Liver (tissue), 9 donors: ENCODE data around the gene GGCX. TPM values are rescaled to one million over a fixed set of nuclear protein-coding genes. Genes with fewer than 3 reads are reported as not detected.

ENCODE experiments used
- DNase-seq: peaks from one replicate; pipeline ENCODE4 v3.0.0-alpha.2; 2017; ENCODE audit warnings: low spot score
- H3K27ac ChIP-seq, 2 donors: one replicate each; pipeline ENCODE4 v1.7.0; 2013; ENCODE audit warnings: inconsistent platforms in 2 of 2, low read length in 2 of 2, control low read depth in 1 of 2, low read depth in 1 of 2, mild to moderate bottlenecking in 1 of 2
- H3K27me3 ChIP-seq, 4 donors: one replicate each; pipeline versions ENCODE4 v1.6.1 to v1.7.0; 2013; ENCODE audit warnings: low read length in 3 of 4, inconsistent platforms in 1 of 4, mild to moderate bottlenecking in 1 of 4, moderate library complexity in 1 of 4; ENCODE audit not compliant: control insufficient read depth in 4 of 4, insufficient read depth in 4 of 4
- H3K36me3 ChIP-seq, 4 donors: one replicate each; pipeline versions ENCODE4 v1.6.1 to v1.7.0; 2013; ENCODE audit warnings: low read length in 3 of 4, mild to moderate bottlenecking in 3 of 4, low read depth in 1 of 4, moderate library complexity in 1 of 4; ENCODE audit not compliant: control insufficient read depth in 4 of 4, insufficient read depth in 3 of 4
- H3K4me1 ChIP-seq, 4 donors: one replicate each; pipeline versions ENCODE4 v1.6.1 to v1.7.0; 2013; ENCODE audit warnings: low read length in 3 of 4, mild to moderate bottlenecking in 3 of 4, moderate library complexity in 1 of 4; ENCODE audit not compliant: control insufficient read depth in 4 of 4, insufficient read depth in 4 of 4
- H3K4me3 ChIP-seq, 3 donors: one replicate each; pipeline versions ENCODE4 v1.6.1 to v1.7.0; 2013; ENCODE audit warnings: low read length in 3 of 3, control low read depth in 1 of 3, low read depth in 1 of 3, mild to moderate bottlenecking in 1 of 3
- H3K9ac ChIP-seq, 2 donors: one replicate each; pipeline ENCODE4 v1.7.0; 2013; ENCODE audit warnings: low read length in 2 of 2, mild to moderate bottlenecking in 2 of 2, moderate library complexity in 2 of 2, control low read depth in 1 of 2, low read depth in 1 of 2
- H3K9me3 ChIP-seq, 4 donors: one replicate each; pipeline versions ENCODE4 v1.6.1 to v1.7.0; 2013; ENCODE audit warnings: low read length in 3 of 4; ENCODE audit not compliant: control insufficient read depth in 4 of 4
- CTCF ChIP-seq: fragments of 150-350 bp; IDR thresholded peaks from 2 replicates; pipeline ENCODE4 v1.5.1; 2017; ENCODE audit warnings: improper control_type of control experiment, low read depth, low read length; ENCODE audit not compliant: missing input control
- EGR1 ChIP-seq, 2 donors: IDR thresholded peaks; 2 replicates each; pipeline ENCODE4 v1.6.1; 2016 to 2018; ENCODE audit warnings: antibody characterized with exemption in 2 of 2, low read depth in 2 of 2
- FOXA1 ChIP-seq: IDR thresholded peaks from 2 replicates; pipeline ENCODE4 v1.6.1; 2016; ENCODE audit warnings: antibody characterized with exemption
- HNF4G ChIP-seq: IDR thresholded peaks from 2 replicates; pipeline ENCODE4 v1.6.1; 2016; ENCODE audit warnings: antibody characterized with exemption
- JUND ChIP-seq, 2 donors: IDR thresholded peaks; 2 replicates each; pipeline ENCODE4 v1.6.1; 2016; ENCODE audit warnings: antibody characterized with exemption in 2 of 2
- RAD21 ChIP-seq, 2 donors: IDR thresholded peaks; 2 replicates each; pipeline ENCODE4 v1.6.1; 2016; ENCODE audit warnings: antibody characterized with exemption in 2 of 2, mild to moderate bottlenecking in 2 of 2
- RXRA ChIP-seq, 2 donors: IDR thresholded peaks; 2 replicates each; pipeline ENCODE4 v1.6.1; 2017 to 2018; ENCODE audit warnings: antibody characterized with exemption in 2 of 2, mild to moderate bottlenecking in 1 of 2
- TAF1 ChIP-seq: conservative IDR thresholded peaks from 2 replicates; pipeline ENCODE4 v1.6.1; 2016; ENCODE audit warnings: antibody characterized with exemption, mild to moderate bottlenecking
- WGBS: extraction: QIAGEN DNeasy Blood & Tissue Kit; methylation state at CpG from one replicate; pipeline ENCODE4 v1.1.7; 2013; 5-methylcytosine and 5-hydroxymethylcytosine counted together
- polyA plus RNA-seq, 2 donors: library from polyadenylated mRNA; stranded (reverse) in 1 of 2; unstranded in 1 of 2; fragments of 200-250 nt in 1 of 2; fragments of >200 nt in 1 of 2; fragmentation: Nextera tagmentation in 1 of 2; extraction: Ambion mirVana in 1 of 2; gene quantifications; one replicate each; pipeline versions ENCODE4 v1.2.1 to v1.2.3, GENCODE V29; 2013 to 2015
- total RNA-seq, 2 donors: library from RNA; depleted of rRNA; stranded (reverse); fragments of >200 nt; gene quantifications; one replicate each; pipeline ENCODE4 v1.2.3, GENCODE V29; 2014
- TF ChIP-seq, protein P1 (sequence below): IDR thresholded peaks from 2 replicates; pipeline ENCODE4 v1.6.1; 2016; ENCODE audit warnings: antibody characterized with exemption
- TF ChIP-seq, protein P2 (sequence below): IDR thresholded peaks from 2 replicates; pipeline ENCODE4 v1.6.1; 2016; ENCODE audit warnings: antibody characterized with exemption
- TF ChIP-seq, protein P3 (sequence below): IDR thresholded peaks from 2 replicates; pipeline ENCODE4 v1.6.1; 2016; ENCODE audit warnings: antibody characterized with exemption, mild to moderate bottlenecking
- donor health status: healthy.
- donor health status: healthy.
- donor health status: healthy.
- donor health status: healthy.
- donor health status: healthy.

GGCX gene
- total and polyA plus RNA-seq, 4 donors, result 67.3 to 189 (median 90.4) TPM

DNA sequence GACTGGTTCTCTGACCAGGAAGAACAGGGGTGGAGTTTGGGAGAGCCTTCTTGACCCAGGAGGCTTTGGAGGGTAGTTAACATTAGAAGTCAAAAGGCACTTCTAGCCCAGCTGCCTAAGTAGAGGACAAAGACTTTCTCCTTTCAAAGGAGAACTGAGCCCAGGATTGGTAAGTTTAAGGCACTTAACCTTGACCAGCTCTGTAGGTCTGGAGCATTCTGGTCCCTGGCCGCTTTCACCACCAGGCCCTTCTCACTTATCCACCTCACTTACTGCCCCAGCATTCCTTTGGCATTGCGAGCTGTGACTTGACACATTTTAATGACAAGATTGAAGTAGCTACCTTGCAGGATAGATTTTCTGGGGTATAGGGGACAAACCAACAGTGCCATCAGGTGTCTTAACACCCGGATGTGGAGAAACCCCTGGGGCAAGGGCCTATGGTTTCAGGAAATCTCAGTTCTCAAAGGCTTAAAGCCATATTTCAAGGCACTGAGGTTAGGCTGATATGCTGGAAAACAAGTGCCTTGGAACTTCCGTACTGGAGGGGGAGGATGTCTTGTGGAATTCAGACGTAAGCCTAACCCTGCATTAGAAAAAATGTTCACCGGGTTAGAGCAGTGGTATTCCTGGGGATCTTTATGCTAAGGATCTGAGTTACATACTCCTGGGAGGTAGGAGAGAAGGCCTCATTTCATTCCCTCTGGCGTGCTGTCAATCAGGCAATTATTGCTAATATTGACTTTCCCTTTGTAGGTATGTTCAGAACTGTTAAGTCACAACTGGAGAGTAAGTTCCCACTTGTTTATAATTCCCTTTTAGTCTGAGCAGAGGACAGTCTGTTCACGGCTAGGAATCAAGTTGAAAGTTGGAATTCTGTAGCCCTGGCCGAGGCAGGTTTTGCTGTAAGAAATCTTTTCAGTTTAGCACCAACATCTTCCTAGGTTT, 46.2 kb upstream of the GGCX start:
- TF ChIP-seq JUND (IDR thresholded peaks at IDR 0.05), result no peak
- TF ChIP-seq, protein P1, sequence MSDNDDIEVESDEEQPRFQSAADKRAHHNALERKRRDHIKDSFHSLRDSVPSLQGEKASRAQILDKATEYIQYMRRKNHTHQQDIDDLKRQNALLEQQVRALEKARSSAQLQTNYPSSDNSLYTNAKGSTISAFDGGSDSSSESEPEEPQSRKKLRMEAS, result no peak
- H3K27ac ChIP-seq, result no peak overlapping the region
- DNase-seq, result no peak
- H3K27me3 ChIP-seq, result no peaks in the 10 kb centered on the region
- 69% methylated on average over 9 of the region's 9 CpGs for WGBS
- no peak overlapping the region for H3K4me3 ChIP-seq
- no peak overlapping the region for H3K9ac ChIP-seq
- H3K4me1 ChIP-seq, result peaks cover 3 to 58% (median 51%) of the 10 kb centered on the region in 4 donors
- H3K9me3 ChIP-seq, result no peaks in the 10 kb centered on the region
- H3K36me3 ChIP-seq, result peaks cover 0 to 10% (median 5%) of the 10 kb centered on the region in 4 donors

DNA sequence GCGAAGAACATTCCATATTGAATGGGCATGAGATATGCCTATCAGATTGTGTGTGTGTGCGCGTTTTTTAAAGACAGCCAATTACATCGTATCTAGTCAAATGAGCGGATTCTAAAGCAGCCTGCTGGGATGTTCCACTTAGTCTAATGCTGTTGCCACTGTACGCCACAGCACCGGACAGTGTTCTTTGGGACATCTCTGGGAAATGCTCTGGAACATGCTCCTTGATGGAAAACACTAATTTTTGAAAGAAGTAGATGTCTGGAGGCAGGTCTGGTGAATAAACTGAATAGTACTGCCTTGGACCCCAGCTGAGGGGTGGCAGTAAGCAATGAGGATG, 44.8 kb upstream of the GGCX start:
- Histone ChIP-seq H3K4me3 (no peak overlapping the region), H3K27ac (no peak overlapping the region), H3K27me3 (no peaks in the 10 kb centered on the region), H3K9me3 (no peaks in the 10 kb centered on the region), H3K36me3 (peaks cover 0 to 10% (median 5%) of the 10 kb centered on the region in 4 donors), H3K9ac (no peak overlapping the region), H3K4me1 (peaks cover 5 to 61% (median 55%) of the 10 kb centered on the region in 4 donors)
- DNase-seq, result no peak
- no peak for TF ChIP-seq RAD21 (IDR thresholded peaks at IDR 0.05)
- 88% methylated on average over 7 of the region's 7 CpGs for WGBS

DNA sequence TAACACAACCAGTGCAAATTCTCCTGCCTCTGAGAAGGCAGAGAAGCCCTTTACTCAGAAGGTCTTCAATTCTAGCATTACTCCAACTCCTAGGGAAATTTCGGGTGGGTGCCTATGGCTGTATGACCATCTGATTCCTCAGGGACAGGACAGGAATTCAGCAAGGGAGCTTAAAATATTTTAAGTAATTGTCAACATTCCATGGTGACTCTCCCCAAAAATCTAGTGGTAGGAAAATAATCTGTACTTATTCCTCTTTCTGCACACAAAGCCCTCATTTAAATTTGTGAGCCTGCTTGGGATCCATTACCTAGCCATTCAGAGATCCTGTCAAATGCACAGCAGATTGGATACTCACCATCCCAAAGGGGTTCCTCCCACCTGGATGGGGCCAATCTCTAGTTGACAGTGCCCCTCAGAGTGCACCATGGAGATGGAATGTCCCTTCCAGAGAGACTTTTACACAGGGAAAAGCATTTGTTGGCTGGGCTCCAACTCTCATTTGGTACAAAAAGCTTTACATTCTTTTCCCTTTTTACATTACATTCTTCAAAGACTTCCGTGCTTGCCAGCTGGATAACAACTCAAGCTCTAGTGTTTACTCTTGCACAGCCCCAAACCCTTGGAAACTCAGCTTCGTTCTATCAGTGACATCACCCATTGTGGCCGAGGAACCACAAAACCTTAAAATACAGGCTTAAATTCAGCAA, 44.3 kb upstream of the GGCX start:
- TF ChIP-seq, protein P1, result no peak
- TF ChIP-seq EGR1 (IDR thresholded peaks at IDR 0.05; ENCODE audit: low read depth in 2 of 2) (no peak), HNF4G (no peak), CTCF (no peak), FOXA1 (no peak), RXRA (IDR thresholded peaks at IDR 0.05) (no peak), TAF1 (no peak)
- TF ChIP-seq, protein P2, sequence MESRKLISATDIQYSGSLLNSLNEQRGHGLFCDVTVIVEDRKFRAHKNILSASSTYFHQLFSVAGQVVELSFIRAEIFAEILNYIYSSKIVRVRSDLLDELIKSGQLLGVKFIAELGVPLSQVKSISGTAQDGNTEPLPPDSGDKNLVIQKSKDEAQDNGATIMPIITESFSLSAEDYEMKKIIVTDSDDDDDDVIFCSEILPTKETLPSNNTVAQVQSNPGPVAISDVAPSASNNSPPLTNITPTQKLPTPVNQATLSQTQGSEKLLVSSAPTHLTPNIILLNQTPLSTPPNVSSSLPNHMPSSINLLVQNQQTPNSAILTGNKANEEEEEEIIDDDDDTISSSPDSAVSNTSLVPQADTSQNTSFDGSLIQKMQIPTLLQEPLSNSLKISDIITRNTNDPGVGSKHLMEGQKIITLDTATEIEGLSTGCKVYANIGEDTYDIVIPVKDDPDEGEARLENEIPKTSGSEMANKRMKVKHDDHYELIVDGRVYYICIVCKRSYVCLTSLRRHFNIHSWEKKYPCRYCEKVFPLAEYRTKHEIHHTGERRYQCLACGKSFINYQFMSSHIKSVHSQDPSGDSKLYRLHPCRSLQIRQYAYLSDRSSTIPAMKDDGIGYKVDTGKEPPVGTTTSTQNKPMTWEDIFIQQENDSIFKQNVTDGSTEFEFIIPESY, result no peak
- TF ChIP-seq, protein P3, sequence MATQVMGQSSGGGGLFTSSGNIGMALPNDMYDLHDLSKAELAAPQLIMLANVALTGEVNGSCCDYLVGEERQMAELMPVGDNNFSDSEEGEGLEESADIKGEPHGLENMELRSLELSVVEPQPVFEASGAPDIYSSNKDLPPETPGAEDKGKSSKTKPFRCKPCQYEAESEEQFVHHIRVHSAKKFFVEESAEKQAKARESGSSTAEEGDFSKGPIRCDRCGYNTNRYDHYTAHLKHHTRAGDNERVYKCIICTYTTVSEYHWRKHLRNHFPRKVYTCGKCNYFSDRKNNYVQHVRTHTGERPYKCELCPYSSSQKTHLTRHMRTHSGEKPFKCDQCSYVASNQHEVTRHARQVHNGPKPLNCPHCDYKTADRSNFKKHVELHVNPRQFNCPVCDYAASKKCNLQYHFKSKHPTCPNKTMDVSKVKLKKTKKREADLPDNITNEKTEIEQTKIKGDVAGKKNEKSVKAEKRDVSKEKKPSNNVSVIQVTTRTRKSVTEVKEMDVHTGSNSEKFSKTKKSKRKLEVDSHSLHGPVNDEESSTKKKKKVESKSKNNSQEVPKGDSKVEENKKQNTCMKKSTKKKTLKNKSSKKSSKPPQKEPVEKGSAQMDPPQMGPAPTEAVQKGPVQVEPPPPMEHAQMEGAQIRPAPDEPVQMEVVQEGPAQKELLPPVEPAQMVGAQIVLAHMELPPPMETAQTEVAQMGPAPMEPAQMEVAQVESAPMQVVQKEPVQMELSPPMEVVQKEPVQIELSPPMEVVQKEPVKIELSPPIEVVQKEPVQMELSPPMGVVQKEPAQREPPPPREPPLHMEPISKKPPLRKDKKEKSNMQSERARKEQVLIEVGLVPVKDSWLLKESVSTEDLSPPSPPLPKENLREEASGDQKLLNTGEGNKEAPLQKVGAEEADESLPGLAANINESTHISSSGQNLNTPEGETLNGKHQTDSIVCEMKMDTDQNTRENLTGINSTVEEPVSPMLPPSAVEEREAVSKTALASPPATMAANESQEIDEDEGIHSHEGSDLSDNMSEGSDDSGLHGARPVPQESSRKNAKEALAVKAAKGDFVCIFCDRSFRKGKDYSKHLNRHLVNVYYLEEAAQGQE, result no peak
- H3K4me1 ChIP-seq, result peaks cover 5 to 66% (median 55%) of the 10 kb centered on the region in 4 donors
- no peaks in the 10 kb centered on the region for H3K27me3 ChIP-seq
- no peaks in the 10 kb centered on the region for H3K9me3 ChIP-seq
- no peak overlapping the region for H3K4me3 ChIP-seq
- 81% methylated on average over 4 of the region's 4 CpGs for WGBS
- no peak for DNase-seq
- peak overlapping the region; percentile 70 to 76 for H3K27ac ChIP-seq
- peaks cover 0 to 10% (median 5%) of the 10 kb centered on the region in 4 donors for H3K36me3 ChIP-seq
- H3K9ac ChIP-seq, result no peak overlapping the region
